Measurements from ENCODE around the gene INTS4.

DNA sequence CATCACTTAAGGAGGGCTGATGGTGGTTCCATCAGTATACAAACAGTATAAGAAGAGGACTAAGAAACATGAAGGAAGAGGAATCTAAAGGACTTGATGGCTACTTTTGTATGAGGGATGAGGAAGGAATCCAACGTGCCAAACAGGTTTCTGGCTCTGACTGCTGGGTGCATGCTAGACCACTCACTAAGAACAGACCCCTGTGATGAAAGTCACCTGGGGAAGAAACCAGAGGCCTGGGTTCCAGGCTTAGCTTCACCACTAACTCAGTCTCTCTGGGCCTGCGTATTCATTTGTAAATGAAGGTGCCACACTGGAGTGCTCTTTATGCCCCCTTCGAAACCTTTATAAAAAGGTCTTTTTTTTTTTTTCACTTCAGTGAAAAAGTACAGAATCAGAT is 118.4 kb downstream of the INTS4 start:
- TF ChIP-seq CHD2 (IDR thresholded peaks at IDR 0.05; ENCODE audit: low read length, partially characterized antibody) (no peak), RXRA (IDR thresholded peaks at IDR 0.05; ENCODE audit: borderline replicate concordance, low read depth) (no peak), RAD21 (IDR thresholded peaks at IDR 0.05; ENCODE audit: low read length) (no peak), MXI1 (IDR thresholded peaks at IDR 0.05; ENCODE audit: low read depth, low read length) (no peak), YY1 (IDR thresholded peaks at IDR 0.05; ENCODE audit: low read depth) (no peak), TAF1 (IDR thresholded peaks at IDR 0.05; ENCODE audit: borderline replicate concordance, low read depth, low read length) (no peak), EP300 (IDR thresholded peaks at IDR 0.05; ENCODE audit: borderline replicate concordance in 1 of 2, low read depth in 1 of 2, low read length in 1 of 2) (no peak), RFX5 (IDR thresholded peaks at IDR 0.05; ENCODE audit: low read length) (no peak), GATA2 (CRISPR knock-in tag; IDR thresholded peaks at IDR 0.05) (no peak), RCOR1 (IDR thresholded peaks at IDR 0.05; ENCODE audit: low read length) (no peak), NRF1 (IDR thresholded peaks at IDR 0.05; ENCODE audit: low read depth, low read length) (no peak)
- TF ChIP-seq, protein P1, sequence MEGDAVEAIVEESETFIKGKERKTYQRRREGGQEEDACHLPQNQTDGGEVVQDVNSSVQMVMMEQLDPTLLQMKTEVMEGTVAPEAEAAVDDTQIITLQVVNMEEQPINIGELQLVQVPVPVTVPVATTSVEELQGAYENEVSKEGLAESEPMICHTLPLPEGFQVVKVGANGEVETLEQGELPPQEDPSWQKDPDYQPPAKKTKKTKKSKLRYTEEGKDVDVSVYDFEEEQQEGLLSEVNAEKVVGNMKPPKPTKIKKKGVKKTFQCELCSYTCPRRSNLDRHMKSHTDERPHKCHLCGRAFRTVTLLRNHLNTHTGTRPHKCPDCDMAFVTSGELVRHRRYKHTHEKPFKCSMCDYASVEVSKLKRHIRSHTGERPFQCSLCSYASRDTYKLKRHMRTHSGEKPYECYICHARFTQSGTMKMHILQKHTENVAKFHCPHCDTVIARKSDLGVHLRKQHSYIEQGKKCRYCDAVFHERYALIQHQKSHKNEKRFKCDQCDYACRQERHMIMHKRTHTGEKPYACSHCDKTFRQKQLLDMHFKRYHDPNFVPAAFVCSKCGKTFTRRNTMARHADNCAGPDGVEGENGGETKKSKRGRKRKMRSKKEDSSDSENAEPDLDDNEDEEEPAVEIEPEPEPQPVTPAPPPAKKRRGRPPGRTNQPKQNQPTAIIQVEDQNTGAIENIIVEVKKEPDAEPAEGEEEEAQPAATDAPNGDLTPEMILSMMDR (IDR thresholded peaks at IDR 0.05) = no peak
- TF ChIP-seq, protein P2, sequence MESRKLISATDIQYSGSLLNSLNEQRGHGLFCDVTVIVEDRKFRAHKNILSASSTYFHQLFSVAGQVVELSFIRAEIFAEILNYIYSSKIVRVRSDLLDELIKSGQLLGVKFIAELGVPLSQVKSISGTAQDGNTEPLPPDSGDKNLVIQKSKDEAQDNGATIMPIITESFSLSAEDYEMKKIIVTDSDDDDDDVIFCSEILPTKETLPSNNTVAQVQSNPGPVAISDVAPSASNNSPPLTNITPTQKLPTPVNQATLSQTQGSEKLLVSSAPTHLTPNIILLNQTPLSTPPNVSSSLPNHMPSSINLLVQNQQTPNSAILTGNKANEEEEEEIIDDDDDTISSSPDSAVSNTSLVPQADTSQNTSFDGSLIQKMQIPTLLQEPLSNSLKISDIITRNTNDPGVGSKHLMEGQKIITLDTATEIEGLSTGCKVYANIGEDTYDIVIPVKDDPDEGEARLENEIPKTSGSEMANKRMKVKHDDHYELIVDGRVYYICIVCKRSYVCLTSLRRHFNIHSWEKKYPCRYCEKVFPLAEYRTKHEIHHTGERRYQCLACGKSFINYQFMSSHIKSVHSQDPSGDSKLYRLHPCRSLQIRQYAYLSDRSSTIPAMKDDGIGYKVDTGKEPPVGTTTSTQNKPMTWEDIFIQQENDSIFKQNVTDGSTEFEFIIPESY (IDR thresholded peaks at IDR 0.05; ENCODE audit: borderline replicate concordance, low read depth) = no peak

All from SK-N-SH (cell line).